ENCODE measurements around the gene HSD11B1.

DNA sequence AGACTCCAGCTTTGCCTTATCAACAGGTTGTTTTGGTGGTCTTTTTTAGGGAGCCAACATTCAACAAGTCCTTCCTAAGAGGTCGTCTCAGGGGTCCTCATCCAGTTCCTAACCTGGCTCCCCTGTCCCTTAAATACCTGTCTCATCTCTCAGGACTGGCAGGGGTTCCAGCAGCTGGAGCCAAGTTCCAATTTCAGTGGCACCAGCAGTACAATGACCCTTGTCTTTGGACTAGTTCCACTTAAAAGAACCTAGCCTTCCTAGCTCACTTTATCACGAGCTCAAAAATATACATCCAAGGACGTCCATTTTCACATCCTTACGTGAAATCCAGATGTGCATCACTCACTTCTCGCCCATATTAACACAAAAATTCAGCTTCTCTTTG is 32.5 kb downstream of the HSD11B1 start:
- TF ChIP-seq EZH2 (IDR thresholded peaks at IDR 0.05; ENCODE audit: borderline replicate concordance, low read depth, low read length, severe bottlenecking), result no peak
- TF ChIP-seq, protein P1, sequence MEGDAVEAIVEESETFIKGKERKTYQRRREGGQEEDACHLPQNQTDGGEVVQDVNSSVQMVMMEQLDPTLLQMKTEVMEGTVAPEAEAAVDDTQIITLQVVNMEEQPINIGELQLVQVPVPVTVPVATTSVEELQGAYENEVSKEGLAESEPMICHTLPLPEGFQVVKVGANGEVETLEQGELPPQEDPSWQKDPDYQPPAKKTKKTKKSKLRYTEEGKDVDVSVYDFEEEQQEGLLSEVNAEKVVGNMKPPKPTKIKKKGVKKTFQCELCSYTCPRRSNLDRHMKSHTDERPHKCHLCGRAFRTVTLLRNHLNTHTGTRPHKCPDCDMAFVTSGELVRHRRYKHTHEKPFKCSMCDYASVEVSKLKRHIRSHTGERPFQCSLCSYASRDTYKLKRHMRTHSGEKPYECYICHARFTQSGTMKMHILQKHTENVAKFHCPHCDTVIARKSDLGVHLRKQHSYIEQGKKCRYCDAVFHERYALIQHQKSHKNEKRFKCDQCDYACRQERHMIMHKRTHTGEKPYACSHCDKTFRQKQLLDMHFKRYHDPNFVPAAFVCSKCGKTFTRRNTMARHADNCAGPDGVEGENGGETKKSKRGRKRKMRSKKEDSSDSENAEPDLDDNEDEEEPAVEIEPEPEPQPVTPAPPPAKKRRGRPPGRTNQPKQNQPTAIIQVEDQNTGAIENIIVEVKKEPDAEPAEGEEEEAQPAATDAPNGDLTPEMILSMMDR (IDR thresholded peaks at IDR 0.05; ENCODE audit: borderline replicate concordance, extremely low read depth, low read length, poor library complexity, severe bottlenecking), result no peak

Data from DND-41 (cell line).